ENCODE data around the gene ANKRD13B. TPM values are rescaled to one million over a fixed set of nuclear protein-coding genes. Genes with fewer than 3 reads are reported as not detected.

The ANKRD13B gene
- total RNA-seq, 3 donors from 2014 or later (not counting 1 experiment from before 2014, with no cell fraction given), result 2.3 to 6.6 (median 4.0) TPM

GRCh38 chr17:29563816-29564215 is 29.1 kb upstream of the ANKRD13B start:
- Mint-ChIP-seq H3K36me3 (no peaks in the 10 kb centered on the region), H3K27ac (peak overlapping the region; percentile 77 to 94), H3K27me3 (ENCODE audit: low read depth in 2 of 2) (no peaks in the 10 kb centered on the region), H3K4me3 (peak overlapping the region; percentile 63), H3K9me3 (no peaks in the 10 kb centered on the region), H3K4me1 (peaks cover 43 to 53% of the 10 kb centered on the region in 2 donors)
- Histone ChIP-seq H3K9me3 (ENCODE audit: control insufficient read depth, insufficient read depth, low read length) (no peaks in the 10 kb centered on the region), H3K4me3 (ENCODE audit: low read length) (no peak overlapping the region), H3K36me3 (ENCODE audit: control insufficient read depth, insufficient read depth, low read length) (peaks cover 6% of the 10 kb centered on the region), H3K27ac (ENCODE audit: low read length) (peak overlapping the region; percentile 38), H3K4me1 (ENCODE audit: control insufficient read depth, insufficient read depth, low read length) (peaks cover 63% of the 10 kb centered on the region), H3K27me3 (ENCODE audit: control insufficient read depth, insufficient read depth, low read length) (no peaks in the 10 kb centered on the region)
- TF ChIP-seq, protein P1, sequence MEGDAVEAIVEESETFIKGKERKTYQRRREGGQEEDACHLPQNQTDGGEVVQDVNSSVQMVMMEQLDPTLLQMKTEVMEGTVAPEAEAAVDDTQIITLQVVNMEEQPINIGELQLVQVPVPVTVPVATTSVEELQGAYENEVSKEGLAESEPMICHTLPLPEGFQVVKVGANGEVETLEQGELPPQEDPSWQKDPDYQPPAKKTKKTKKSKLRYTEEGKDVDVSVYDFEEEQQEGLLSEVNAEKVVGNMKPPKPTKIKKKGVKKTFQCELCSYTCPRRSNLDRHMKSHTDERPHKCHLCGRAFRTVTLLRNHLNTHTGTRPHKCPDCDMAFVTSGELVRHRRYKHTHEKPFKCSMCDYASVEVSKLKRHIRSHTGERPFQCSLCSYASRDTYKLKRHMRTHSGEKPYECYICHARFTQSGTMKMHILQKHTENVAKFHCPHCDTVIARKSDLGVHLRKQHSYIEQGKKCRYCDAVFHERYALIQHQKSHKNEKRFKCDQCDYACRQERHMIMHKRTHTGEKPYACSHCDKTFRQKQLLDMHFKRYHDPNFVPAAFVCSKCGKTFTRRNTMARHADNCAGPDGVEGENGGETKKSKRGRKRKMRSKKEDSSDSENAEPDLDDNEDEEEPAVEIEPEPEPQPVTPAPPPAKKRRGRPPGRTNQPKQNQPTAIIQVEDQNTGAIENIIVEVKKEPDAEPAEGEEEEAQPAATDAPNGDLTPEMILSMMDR (IDR thresholded peaks at IDR 0.05), result no peak
- 0% methylated on average over 1 of the region's 3 CpGs for WGBS (ENCODE audit: insufficient coverage)
- peak in 1 of 2 donors; percentile 35 for DNase-seq
- intact Hi-C loops (cut with micrococcal nuclease), result loop anchor here (10.0 kb wide), 1 partner anchor 51 kb away; no protein-coding TSS in a partner anchor
- ATAC-seq, result no peak

DNA sequence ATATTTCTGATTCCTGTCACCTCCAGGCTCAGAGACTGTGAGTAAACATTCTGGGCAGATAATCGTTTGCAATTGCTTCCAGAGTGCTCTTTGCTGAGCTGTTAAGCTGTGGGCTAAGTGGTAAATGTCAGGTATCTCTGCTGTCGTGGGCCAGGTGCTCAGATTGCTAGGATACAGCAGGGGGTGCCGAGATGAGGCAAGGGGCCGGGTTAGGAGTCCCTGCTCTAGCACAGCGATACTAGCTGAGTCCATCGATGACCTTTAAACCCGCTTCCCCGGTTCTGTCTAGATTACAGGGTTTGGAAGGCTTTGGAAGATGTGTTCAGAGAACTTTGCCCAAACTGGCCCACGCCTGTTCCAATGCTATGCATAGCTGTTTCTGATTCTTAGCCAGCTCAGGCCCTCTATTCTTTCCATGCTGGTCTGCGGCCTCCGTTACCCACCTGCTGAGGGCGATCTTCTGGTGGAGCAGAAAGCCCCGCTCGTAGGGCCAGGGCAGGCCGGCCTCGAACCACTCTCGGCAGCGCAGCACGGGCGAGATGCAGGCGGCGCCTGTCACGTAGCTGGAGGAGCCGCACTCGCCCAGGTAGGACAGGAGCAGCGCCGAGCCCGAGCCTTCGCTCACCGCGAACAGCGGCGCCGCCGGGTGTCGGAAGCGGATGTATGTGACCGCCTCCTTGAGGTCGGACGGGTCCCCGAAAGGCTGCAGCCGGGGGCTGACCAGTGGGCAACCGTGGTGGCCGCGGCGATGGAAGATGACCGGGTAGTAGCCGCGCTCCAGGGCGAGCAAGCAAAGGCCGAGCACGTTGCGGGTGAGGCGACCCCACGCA is 27.1 kb upstream of the ANKRD13B start:
- H3K9me3 Mint-ChIP-seq, result no peaks in the 10 kb centered on the region
- 6% methylated on average over 55 of the region's 55 CpGs for WGBS (ENCODE audit: insufficient coverage)
- peak overlapping the region; percentile 80 for H3K4me3 ChIP-seq (ENCODE audit: low read length)
- peaks cover 50 to 64% of the 10 kb centered on the region in 2 donors for H3K4me1 Mint-ChIP-seq
- H3K27me3 ChIP-seq (ENCODE audit: control insufficient read depth, insufficient read depth, low read length), result no peaks in the 10 kb centered on the region
- H3K36me3 ChIP-seq (ENCODE audit: control insufficient read depth, insufficient read depth, low read length), result peaks cover 6% of the 10 kb centered on the region
- no peaks in the 10 kb centered on the region for H3K36me3 Mint-ChIP-seq
- ATAC-seq (peak; percentile 3 to 28 (median 14)), DNase-seq (peak; percentile 52 to 78)
- peak overlapping the region; percentile 93 to 94 for H3K27ac Mint-ChIP-seq
- peak overlapping the region; percentile 97 for H3K4me3 Mint-ChIP-seq
- TF ChIP-seq, protein P1 (IDR thresholded peaks at IDR 0.05), result no peak
- H3K27ac ChIP-seq (ENCODE audit: low read length), result peak overlapping the region; percentile 59
- peaks cover 62% of the 10 kb centered on the region for H3K4me1 ChIP-seq (ENCODE audit: control insufficient read depth, insufficient read depth, low read length)
- no peaks in the 10 kb centered on the region for H3K27me3 Mint-ChIP-seq (ENCODE audit: low read depth in 2 of 2)
- intact Hi-C loops (cut with micrococcal nuclease), result loop anchor here (10.0 kb wide), 1 partner anchor 49 kb away; no protein-coding TSS in a partner anchor
- H3K9me3 ChIP-seq (ENCODE audit: control insufficient read depth, insufficient read depth, low read length), result no peaks in the 10 kb centered on the region

DNA sequence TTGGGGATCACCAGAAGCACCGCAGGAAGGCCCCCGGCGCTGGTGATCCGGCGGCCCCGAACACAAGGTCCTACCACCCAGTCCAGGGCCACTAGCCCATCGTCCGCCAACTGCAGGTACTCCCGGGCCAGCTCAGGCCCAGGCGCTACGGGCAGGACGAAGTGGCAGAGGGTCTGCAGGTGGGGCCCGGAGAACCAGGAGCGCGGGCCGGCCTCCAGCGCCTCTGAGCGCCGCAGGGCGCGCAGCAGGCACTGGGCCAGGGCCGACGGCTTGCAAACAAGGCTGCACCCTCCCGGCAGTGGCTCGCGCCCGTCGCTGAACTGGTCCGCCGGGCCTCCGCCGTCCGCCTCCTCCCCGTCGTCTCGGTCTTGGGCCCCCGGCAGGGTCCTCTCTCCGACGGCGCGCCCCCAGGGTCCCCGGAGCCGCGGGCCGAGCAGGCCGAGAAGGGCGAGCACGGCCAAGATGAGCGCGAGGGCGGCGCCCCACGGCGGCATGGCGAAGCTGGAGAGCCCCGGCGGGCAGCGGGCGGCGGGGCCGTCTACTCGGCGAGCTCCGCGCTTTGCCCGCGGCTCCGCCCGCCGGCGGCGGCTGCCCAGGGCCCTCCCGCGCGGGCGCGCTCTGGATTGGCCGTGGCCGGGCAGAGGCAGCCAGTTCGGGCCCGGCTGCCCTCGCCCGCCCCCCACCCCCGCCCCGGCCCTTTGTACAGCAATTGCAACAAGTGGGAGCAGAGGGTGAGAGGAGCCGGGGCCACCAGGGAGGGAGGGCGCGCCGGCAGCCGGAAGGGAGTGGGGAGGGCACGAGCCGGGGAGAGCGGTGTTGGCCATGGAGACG is 26.2 kb upstream of the ANKRD13B start, which contains the start of gene ABHD15:
ABHD15 (minus strand) TSS at position 565 of the 831 bp plus-strand sequence; CDS start at position 494, 71 bp downstream.
- Mint-ChIP-seq H3K4me1 (peaks cover 51 to 61% of the 10 kb centered on the region in 2 donors), H3K4me3 (peak within 1 kb of the TSS; percentile 99), H3K9me3 (no peaks in the 10 kb centered on the region), H3K27ac (peak within 1 kb of the TSS; percentile 93 to 94), H3K36me3 (no peaks in the 10 kb centered on the region), H3K27me3 (ENCODE audit: low read depth in 2 of 2) (no peaks in the 10 kb centered on the region)
- Histone ChIP-seq H3K9me3 (ENCODE audit: control insufficient read depth, insufficient read depth, low read length) (no peaks in the 10 kb centered on the region), H3K27ac (ENCODE audit: low read length) (peak within 1 kb of the TSS; percentile 83), H3K4me3 (ENCODE audit: low read length) (peak within 1 kb of the TSS; percentile 96), H3K36me3 (ENCODE audit: control insufficient read depth, insufficient read depth, low read length) (peaks cover 6% of the 10 kb centered on the region), H3K27me3 (ENCODE audit: control insufficient read depth, insufficient read depth, low read length) (no peaks in the 10 kb centered on the region), H3K4me1 (ENCODE audit: control insufficient read depth, insufficient read depth, low read length) (peaks cover 58% of the 10 kb centered on the region)
- under 1% methylated on average over 94 of the region's 94 CpGs for WGBS (ENCODE audit: insufficient coverage)
- peak; percentile 67 to 79 for DNase-seq
- intact Hi-C loops (cut with micrococcal nuclease), result loop anchor here (10.0 kb wide), 1 partner anchor 48 kb away; no protein-coding TSS in a partner anchor
- ATAC-seq, result peak; percentile 39 to 61 (median 58)
- TF ChIP-seq, protein P1 (IDR thresholded peaks at IDR 0.05), result no peak

All from natural killer cell (primary cell).